Small intestine (tissue), 7 donors: ENCODE data around the gene SGF29. TPM values are rescaled to one million over a fixed set of nuclear protein-coding genes. Genes with fewer than 3 reads are reported as not detected.
A peak's percentile ranks its signal among the peaks of the same experiment; 100 is the strongest.
"Not testable (repeated sequence)": the region's sequence is repeated elsewhere in the genome, so short reads cannot be mapped to it uniquely, and the experiment has no call there.

ENCODE experiments used
- DNase-seq, 2 donors: peaks; one replicate each; pipeline versions ENCODE4 v3.0.0 to v3.0.0-alpha.2; 2013
- FAIRE-seq: peaks from 2 replicates; lab custom pipeline; 2012; peaks lifted over from hg19 to GRCh38; lab: Jason Lieb, UNC
- H3K27ac ChIP-seq, 3 donors: one replicate each; pipeline ENCODE4 v1.5.1; 2013; ENCODE audit warnings: low read length in 2 of 3, mild to moderate bottlenecking in 2 of 3, control low read depth in 1 of 3, inconsistent platforms in 1 of 3, low read depth in 1 of 3, moderate library complexity in 1 of 3
- H3K27me3 ChIP-seq, 3 donors: one replicate each; pipeline ENCODE4 v1.6.1; 2013; ENCODE audit warnings: low read length in 3 of 3, inconsistent platforms in 1 of 3; ENCODE audit not compliant: control insufficient read depth in 3 of 3, insufficient read depth in 3 of 3
- H3K36me3 ChIP-seq, 3 donors: one replicate each; pipeline ENCODE4 v1.6.1; 2013; ENCODE audit warnings: low read length in 3 of 3, inconsistent platforms in 1 of 3, low read depth in 1 of 3, mild to moderate bottlenecking in 1 of 3, moderate library complexity in 1 of 3; ENCODE audit not compliant: control insufficient read depth in 3 of 3, insufficient read depth in 2 of 3
- H3K4me1 ChIP-seq, 3 donors: one replicate each; pipeline ENCODE4 v1.6.1; 2013; ENCODE audit warnings: low read length in 2 of 3, inconsistent platforms in 1 of 3, low read depth in 1 of 3, mild to moderate bottlenecking in 1 of 3, moderate library complexity in 1 of 3; ENCODE audit not compliant: control insufficient read depth in 3 of 3, insufficient read depth in 2 of 3
- H3K4me3 ChIP-seq, 3 donors: one replicate each; pipeline ENCODE4 v1.5.1; 2013; ENCODE audit warnings: low read length in 3 of 3, control low read depth in 1 of 3, inconsistent platforms in 1 of 3, low read depth in 1 of 3, mild to moderate bottlenecking in 1 of 3, moderate library complexity in 1 of 3
- H3K9me3 ChIP-seq, 2 donors: one replicate each; pipeline ENCODE4 v1.6.1; 2013; ENCODE audit warnings: low read depth in 1 of 2, low read length in 1 of 2; ENCODE audit not compliant: control insufficient read depth in 2 of 2, insufficient read depth in 1 of 2
- WGBS, 3 donors: extraction: QIAGEN DNeasy Blood & Tissue Kit; methylation state at CpG; one replicate each; pipeline ENCODE4 v1.1.7; 2013; 5-methylcytosine and 5-hydroxymethylcytosine counted together
- polyA plus RNA-seq, 4 donors: library from polyadenylated mRNA; stranded (reverse) in 3 of 4; unstranded in 1 of 4; fragments of 200-250 nt in 3 of 4; fragments of 120-200 nt in 1 of 4; gene quantifications; one replicate each; pipeline versions ENCODE4 v1.2.1 to v1.2.3, GENCODE V29; 2013
- donor health status: healthy with polysubstance abuse.
- donor health status: control.
- donor health status: control.
- donor health status: Bipolar disorder and iron deficiency.
- donor health status: healthy.

Gene SGF29
- polyA plus RNA-seq, 4 donors: 18.1 to 46.3 (median 34.1) TPM

DNA sequence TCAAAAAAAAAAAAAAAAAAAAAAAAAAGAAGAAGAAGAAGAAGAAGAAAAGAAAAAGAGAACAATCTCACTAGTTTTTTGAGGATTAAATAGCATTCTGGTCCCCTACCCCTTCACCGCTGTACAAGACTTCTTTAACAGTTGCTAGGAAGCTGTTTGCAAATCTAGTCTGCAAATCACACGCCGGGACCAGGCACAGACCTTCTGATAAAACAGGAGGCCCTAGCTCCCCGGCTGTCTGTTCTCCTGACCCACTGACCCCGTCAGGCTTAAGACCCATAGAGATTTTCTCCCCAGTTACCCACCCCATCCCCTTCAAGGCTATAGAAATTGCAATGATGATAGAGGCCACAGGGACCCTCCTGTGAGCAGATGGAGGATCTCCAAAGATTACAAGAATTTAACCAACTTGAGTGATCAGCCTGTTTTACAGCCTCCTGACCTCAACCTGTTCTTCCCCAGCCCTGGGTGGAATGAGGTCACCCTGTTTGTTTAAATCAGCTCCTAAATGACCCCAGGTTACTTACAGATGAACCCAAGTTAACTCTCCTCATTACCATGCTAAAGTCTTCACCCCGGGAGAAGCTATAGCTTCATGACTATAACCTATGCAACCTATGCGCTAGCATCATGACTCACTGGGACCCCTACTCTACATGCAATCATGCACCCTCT lies 67.9 kb downstream of the SGF29 start:
- peaks cover 0 to 31% (median 0%) of the 10 kb centered on the region in 3 donors for H3K36me3 ChIP-seq
- 47 to 62% (median 48%) methylated on average over 7 of the region's 7 CpGs for WGBS, 3 donors
- H3K27ac ChIP-seq: no peak overlapping the region
- H3K4me3 ChIP-seq: peak overlapping the region in 1 of 3 donors; percentile 50
- peaks cover 0 to 12% (median 0%) of the 10 kb centered on the region in 3 donors for H3K4me1 ChIP-seq
- H3K9me3 ChIP-seq: no peaks in the 10 kb centered on the region
- H3K27me3 ChIP-seq: no peaks in the 10 kb centered on the region
- DNase-seq (peak in 1 of 2 donors; percentile 27), FAIRE-seq (no peak)

DNA sequence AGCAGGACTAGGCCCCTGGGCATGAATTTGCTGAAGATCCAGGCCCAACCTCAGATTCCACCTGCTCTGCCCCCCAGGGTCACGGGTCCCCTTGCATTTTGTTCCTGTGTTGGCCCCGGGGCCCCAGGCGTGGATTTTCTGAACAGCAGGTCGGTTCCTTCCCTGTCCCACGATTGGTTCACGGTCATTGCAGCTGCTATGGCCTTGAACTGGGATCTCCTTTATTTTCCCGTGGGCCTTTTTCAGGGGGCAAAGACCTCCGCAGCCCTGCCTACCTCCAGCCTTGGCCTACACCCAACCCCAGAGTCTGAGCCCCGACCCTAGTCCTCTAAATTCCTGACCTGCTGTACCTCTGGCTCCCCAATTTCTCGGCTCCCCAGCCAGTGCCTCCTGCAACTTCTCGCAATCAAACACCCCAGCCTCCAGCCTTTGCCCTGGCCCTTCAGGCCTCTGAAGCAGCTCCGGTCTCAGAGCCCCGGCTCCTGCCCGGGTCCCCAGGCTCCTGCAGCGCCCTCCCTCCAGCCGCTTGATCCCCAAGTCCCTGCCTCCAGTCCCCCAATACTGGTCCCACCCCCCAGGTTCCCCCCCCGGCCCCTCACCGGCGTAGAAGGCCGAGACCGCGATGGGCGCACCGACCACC lies 68.9 kb downstream of the SGF29 start:
- 6 to 32% (median 16%) methylated on average over 23 to 24 of the region's 24 CpGs for WGBS, 3 donors
- Histone ChIP-seq H3K4me3 (peak overlapping the region; percentile 40 to 66 (median 50)), H3K27ac (peak overlapping the region; percentile 20 to 60 (median 38)), H3K4me1 (peaks cover 0 to 12% (median 0%) of the 10 kb centered on the region in 3 donors), H3K36me3 (peaks cover 0 to 25% (median 0%) of the 10 kb centered on the region in 3 donors)
- peak in 1 of 2 donors; percentile 26 for DNase-seq
- H3K9me3 ChIP-seq, H3K27me3 ChIP-seq, FAIRE-seq: not testable (repeated sequence)

DNA sequence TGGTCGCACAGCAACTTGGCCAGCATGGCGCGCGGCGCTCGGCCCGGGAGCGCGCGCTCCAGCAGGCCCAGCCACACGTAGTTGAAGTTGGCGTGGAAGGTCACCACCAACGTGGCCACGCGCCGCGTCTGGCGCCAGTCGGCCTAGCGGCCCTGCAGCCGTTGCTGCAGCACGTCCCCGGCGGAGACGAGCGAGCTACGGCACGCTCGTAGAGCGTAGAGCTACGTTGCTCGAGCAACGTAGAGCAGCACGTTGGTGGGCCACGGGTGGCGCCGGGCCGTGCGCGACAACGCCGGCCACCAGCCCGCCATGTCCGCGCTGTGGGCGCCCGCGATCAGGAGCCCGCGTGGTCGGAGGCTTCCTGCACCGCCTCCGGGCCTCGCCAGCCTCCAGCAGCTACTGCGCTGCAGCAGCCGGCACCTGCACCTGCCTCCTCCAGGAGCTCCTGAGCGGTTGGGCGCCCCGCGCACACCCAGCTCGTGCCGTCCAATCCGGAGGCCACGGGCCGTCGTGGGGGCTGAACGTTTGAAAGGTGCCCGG lies 69.5 kb downstream of the SGF29 start:
- H3K4me3 ChIP-seq: peak overlapping the region; percentile 40 to 66 (median 50)
- H3K36me3 ChIP-seq: peaks cover 0 to 20% (median 0%) of the 10 kb centered on the region in 3 donors
- peak; percentile 70 to 86 for DNase-seq
- H3K4me1 ChIP-seq: peaks cover 0 to 12% (median 0%) of the 10 kb centered on the region in 3 donors
- FAIRE-seq: no peak
- no peaks in the 10 kb centered on the region for H3K27me3 ChIP-seq
- H3K9me3 ChIP-seq: no peaks in the 10 kb centered on the region
- peak overlapping the region in 2 of 3 donors; percentile 45 to 60 for H3K27ac ChIP-seq
- 1 to 4% (median 1%) methylated on average over 63 to 68 of the region's 68 CpGs for WGBS, 3 donors

DNA sequence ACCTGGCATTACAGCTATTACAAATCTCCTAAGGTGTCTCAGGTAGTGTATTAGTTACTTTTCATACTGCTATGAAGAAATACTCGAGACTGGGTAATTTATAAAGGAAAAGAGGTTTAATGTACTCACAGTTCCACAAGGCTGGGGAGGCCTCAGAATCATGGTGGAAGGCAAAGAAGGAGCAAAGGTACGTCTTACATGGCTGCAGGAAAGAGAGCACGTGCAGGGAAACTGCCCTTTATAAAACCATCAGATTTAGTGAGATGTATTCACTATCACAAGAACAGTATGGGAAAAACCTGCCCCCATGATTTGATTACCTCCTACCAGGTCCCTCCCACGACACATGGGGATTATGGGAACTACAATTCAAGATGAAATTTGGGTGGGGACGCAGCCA lies 77.2 kb downstream of the SGF29 start:
- WGBS, 3 donors: 70 to 80% (median 73%) methylated on average over 4 of the region's 5 CpGs
- not testable (repeated sequence) for H3K4me3 ChIP-seq, H3K4me1 ChIP-seq, H3K27ac ChIP-seq, DNase-seq, H3K27me3 ChIP-seq, H3K36me3 ChIP-seq, H3K9me3 ChIP-seq, FAIRE-seq

DNA sequence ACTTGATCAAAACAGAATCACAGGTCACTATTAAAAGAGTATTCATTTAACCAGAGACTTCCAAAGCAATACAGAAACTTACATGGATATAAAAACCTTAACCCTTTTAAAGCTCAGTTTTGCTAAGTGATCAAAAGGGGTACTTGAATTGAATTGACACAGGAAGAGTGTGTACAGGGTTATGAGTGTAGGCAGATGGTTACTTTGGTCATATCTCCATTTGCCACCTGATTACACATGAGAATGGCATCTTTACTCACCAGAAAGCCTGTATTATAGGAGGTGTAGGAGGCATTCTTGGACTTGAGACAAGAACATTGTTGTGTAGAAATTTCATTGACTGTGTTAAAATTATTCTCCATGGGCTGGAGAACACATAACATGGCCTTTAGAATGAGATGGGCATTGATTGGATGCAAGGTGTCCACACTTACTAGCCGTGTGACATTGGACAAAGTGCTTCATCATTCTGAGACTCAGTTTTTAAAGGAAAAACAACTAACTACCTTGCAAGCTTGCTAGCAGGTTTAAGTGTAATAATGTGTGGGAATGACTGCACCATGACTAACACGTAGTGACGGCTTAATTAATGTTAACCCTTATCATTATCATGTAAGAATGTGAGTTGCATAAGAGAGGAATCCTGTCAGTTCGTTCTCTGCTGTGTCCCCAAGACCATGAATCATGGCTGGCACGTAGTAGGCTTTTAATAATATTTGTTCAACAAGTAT lies 82.5 kb downstream of the SGF29 start:
- not testable (repeated sequence) for FAIRE-seq, H3K9me3 ChIP-seq, H3K36me3 ChIP-seq, H3K27ac ChIP-seq, H3K27me3 ChIP-seq, DNase-seq, H3K4me1 ChIP-seq, H3K4me3 ChIP-seq
- WGBS, 3 donors: 35 to 58% (median 39%) methylated on average over 5 of the region's 5 CpGs

DNA sequence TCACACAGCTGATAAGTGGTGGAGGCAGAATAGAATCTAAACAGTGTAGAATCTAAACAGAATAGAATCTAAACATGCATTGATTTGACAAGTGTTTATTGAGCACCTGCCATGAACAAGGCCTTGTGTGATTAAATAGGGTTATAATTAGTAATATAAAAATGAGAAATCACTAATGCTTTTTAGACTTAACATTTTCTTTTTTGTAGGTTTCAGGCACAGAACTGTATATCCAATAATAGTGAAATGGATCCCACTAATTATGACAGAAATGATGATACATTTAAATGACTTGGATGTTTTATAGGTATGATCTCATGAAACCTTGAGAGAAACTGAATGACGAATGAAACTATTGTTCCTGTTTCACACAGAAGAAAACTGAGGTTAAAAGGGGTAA lies 84.0 kb downstream of the SGF29 start, which contains the start of gene NPIPB8:
Gene NPIPB8 (plus strand): TSS at position 301 of the 400 bp plus-strand sequence. CDS start 296 bp downstream, outside the sequence.
- H3K27ac ChIP-seq, FAIRE-seq, H3K4me3 ChIP-seq: not testable (repeated sequence)

DNA sequence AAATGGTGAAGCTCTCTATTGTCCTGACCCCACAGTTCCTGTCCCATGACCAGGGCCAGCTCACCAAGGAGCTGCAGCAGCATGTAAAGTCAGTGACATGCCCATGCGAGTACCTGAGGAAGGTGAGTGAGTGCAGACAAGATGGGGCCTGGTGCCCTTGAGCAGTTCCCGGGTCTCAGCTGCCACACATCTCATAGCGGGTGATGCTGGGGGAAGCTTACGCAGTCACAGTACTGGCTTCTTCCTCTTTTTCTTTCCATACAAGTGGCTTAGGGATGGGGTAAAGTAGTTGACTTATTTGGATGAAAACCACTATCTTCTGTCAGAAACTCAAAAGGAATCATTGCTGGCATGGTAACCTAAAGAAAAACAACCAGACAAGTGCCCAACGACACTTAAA lies 84.6 kb downstream of the SGF29 start:
- not testable (repeated sequence) for H3K27ac ChIP-seq, H3K9me3 ChIP-seq, H3K4me1 ChIP-seq, H3K36me3 ChIP-seq, FAIRE-seq, H3K4me3 ChIP-seq, H3K27me3 ChIP-seq, DNase-seq
- WGBS, 3 donors: 75 to 96% (median 89%) methylated on average over 3 to 4 of the region's 5 CpGs

More for the DNA sequence above, 84.0 kb downstream of the SGF29 start, which contains the start of gene NPIPB8:
- not testable (repeated sequence) for H3K9me3 ChIP-seq, DNase-seq, H3K4me1 ChIP-seq, H3K27me3 ChIP-seq, H3K36me3 ChIP-seq
- WGBS, 3 donors: no CpG with 5 or more reads among the region's 1 CpG

DNA sequence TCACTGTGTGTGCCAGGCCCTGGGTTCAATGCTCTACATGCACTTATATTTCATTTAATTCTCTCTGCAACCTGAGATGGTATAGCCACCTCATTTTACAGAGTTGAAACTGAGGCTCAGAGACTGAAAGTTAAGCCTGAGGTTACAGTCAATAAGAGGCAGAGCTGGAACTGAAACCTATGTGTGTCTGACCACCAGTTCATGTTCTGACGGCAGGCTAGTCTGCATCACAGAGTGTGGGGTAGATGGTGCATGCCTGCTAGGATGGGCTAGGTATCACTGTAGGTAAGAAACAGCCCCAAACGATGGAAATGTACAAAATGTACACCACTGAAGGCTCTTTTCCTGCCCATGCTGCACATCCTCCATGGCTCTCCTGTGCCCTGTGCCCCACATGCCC lies 86.2 kb downstream of the SGF29 start:
- not testable (repeated sequence) for H3K4me3 ChIP-seq, H3K27me3 ChIP-seq, H3K36me3 ChIP-seq, DNase-seq, H3K9me3 ChIP-seq, FAIRE-seq, H3K4me1 ChIP-seq
- 49 to 79% (median 60%) methylated on average over 1 to 2 of the region's 2 CpGs for WGBS, 3 donors
- peak overlapping the region in 1 of 3 donors; percentile 44 for H3K27ac ChIP-seq
